HG02884 (cell line): ENCODE measurements around the gene ETDC.
A peak's percentile ranks its signal among the peaks of the same experiment; 100 is the strongest.
"Not testable (repeated sequence)": the region's sequence is repeated elsewhere in the genome, so short reads cannot be mapped to it uniquely, and the experiment has no call there.

ENCODE experiments used
- ATAC-seq: cut with Tn5 transposase; IDR thresholded peaks from one replicate; pipeline ENCODE4 v1.9.1; 2021; ENCODE audit warnings: mild to moderate bottlenecking, moderate library complexity; ENCODE audit not compliant: unreplicated experiment

The ETDC gene

DNA sequence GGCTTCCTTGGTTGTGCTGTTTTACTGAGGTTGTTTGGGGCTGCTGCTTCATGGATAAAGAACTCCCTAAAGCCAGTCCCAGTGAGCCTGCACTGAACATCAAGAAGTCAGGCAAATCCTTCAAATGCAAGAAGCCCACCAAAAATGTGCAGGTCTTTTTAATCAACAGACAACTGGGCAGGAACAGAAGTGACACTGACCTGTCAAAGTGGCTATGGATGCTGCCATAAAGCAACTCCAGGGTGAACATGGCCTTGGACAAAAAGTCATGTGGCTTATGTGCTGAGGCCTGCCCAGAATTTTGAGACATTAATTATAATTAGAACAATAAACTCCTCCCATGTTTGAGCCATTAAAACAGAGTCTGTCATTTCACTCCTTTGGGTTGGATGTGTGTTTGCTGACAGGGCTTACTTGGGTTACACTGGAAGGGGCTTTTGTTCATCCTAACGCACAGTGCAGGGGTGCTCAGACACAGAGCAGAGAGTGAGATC is at the start of gene ETDC:
ETDC (plus strand) TSS at position 51 of the 494 bp plus-strand sequence; CDS start at position 51, 0 bp downstream.
- ATAC-seq: no peak

DNA sequence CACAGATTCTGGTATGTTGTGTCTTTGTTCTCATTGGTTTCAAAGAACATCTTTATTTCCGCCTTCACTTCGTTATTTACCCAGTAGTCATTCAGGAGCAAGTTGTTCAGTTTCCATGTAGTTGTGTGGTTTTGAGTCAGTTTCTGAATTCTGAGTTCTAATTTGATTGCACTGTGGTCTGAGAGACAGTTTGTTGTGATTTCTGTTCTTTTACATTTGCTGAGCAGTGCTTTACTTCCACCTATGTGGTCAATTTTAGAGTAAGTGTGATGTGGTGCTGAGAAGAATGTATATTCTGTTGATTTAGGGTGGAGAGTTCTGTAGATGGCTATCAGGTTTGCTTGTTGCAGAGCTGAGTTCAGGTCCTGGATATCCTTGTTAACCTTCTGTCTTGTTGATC is 48.3 kb upstream of the ETDC start:
- not testable (repeated sequence) for ATAC-seq

DNA sequence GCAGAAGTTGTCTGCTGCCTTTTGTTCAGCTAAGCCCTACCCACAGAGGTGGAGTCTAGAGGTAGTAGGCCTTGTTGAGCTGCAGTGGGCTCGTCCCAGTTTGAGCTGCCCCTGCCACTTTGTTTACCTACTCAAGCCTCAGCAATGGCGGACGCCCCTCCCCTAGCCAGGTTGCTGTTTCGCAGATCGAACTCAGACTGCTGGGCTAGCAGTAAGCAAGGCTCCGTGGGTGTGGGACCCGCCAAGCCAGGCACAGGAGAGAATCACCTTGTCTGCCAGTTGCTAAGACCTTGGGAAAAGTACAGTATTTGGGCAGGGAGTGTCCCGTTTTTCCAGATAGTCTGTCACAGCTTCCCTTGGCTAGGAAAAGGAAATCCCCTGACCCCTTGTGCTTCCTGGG is 45.9 kb upstream of the ETDC start:
- ATAC-seq: not testable (repeated sequence)

DNA sequence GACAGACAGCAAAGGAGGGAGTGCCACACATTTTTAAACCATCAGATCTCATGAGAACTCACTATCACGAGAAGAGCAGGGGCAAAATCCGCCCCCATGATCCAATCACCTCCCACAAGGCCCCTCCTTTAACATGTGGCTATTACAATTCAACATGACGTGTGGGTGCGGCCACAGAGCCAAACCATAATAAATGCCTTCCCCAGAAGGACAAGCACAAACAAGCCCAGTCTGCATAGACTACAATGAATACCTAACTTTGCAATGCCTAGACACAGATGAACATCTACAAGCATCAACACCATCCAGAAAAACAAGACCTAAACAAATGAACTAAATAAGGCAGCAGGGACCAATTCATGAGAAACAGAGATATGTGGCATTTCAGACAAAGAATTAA is 45.1 kb upstream of the ETDC start:
- no peak for ATAC-seq

DNA sequence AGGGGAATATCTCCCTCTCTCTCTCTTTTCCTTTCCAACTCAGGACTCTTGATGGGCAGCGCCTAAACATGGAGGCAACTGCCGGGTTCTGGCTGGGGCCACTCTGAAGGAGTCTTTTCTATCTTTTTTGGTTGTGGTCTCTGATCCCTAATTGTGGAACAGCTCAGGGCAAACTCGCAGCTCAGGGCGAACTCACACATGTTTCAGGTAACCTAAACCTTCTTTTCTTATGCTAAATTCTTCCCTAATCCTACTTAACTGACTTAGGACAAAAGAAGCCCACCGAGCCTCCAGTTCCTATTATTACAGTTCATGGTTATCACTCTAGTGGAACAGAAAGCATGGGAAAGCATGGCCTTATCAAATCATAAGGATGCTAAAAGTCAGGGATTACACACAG is 36.1 kb upstream of the ETDC start:
- no peak for ATAC-seq

DNA sequence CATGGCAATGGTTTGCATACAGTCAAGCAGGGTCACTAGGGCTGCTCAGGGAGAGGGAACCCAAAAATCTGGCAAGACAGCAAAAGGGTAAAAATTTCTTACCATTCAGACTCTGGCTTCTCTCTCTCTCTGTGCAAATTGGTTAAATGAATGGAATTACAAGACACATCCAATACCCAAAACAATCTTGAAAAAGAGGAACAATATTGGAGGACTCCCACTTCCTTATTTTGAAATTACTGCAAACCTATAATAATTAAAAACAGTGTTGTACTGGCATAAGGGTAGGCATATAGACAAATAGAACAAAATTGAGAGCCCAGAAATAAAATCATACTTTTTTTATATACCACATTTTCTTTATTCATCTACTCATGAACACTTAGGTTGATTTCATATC is 33.3 kb upstream of the ETDC start:
- ATAC-seq: no peak

DNA sequence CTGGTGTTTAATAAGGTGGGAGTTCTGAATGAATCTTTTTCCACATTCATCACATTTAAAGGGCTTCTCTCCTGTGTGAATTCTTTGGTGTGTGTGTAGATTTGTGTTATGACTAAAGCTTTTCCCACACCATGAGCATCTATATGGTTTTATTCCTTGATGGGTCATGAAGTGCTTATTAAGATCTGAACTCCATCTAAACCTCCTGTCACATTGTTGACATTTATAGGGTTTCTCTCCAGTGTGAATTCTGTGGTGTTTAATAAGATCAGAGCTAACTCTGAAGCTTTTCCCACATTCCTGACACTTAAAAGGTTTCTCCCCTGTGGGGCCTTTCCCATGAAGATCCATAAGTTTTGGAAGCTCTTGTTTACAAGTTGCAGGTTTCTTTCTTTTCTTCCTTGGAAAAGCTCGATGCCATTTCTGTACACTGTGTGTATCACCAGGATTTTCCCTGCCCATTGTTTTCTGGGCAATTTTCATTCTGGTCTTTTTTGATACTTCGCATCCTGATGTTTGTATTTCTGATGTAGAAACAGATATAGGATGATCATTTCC is 21.9 kb upstream of the ETDC start:
- no peak for ATAC-seq

DNA sequence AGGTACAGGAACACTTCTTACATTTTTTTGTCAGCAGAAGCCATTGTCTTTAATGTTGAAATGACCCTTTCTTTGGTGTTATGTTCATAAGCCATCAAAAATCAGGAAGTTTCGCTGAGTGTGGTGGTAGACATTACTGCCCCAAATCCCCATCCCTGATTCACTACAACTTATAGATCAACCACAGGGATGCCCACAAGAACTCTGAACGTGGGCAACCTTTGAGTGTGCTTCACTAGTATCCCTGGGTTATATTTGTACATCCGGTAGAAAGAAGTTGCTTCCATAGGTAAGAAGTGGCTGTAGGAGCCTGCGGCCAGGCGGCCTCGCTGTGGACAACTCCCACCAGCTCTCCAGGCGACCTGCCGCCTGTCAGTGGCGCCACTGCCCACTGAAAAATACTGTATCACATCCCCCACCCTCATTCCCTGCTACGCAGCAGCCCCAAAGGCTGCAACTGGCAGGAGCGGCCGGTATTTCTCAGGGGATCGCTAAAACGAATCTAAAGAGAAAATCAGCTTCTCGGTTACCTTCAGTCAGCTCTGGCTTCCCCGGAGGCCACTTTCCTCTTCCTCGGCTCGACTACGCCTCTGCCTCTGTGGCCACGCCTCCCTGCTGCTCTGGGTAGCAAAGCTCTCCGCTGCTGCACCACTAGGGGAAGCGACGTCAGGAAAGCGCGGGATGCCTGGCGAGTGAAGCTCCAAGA is 13.9 kb upstream of the ETDC start:
- ATAC-seq: peak; percentile 98

DNA sequence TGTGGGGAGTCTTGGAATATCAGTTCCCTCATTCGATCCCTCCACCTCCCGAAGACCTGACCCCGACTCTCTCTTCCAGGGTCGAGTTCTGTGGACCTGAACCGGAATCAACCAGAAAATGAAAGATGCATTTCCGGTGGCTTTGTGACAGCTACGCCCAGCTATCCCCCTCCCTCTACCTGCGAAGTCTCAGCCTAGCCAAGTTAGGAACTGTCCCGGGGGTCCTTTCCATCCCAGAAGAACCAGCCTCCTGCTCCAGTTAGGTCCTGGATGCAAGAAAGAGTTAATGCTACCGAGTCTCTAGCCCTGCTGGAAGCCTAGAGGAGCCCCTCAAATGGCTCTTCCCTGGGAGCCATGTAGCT is 13.4 kb upstream of the ETDC start:
- ATAC-seq: peak; percentile 56

DNA sequence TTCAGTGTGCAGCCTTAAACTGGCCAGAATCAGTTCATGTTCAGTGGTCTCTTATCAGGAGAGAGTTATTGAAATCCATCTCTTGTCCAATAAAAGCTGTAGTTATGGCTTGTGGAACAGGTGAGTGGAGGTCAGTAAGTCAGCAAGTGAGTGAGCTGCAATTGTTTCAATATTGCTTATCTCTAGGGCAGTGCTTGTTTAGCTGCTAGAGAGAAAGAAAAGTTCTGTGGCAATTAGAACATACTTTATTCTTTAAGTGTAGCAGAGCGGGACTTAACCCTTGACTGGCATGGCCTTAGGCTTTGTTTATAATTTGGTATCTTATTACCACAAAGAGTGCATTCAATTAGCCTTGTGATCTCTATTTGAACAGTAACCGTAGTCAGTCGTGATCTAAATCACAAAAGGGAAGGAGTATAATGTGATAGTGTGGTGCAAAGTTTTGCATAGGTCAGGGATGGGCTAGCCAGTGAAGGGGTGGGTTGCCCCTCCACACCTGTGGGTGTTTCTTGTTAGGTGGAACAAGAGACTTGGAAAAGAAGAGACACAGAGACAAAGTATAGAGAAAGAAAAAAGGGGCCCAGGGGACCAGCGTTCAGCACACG is 6.9 kb upstream of the ETDC start:
- no peak for ATAC-seq

DNA sequence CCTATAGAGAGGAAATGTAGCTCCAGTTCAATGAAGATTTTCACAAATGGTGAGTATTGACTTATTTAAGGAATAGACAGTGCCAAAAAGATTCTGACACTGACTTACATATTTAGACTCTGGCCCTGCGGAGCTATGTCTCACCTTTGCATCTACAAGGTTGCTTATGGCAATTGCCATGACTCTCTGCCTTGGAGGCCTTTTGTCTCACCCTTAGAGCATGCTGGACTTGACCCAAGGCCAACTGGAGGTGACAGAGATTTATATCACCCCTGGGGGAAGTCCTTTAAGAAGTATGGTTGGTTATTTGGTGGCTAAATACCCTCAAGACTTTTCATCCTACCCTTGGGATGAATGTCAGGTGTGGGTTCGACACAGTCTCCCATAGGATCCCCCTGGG is 4.5 kb upstream of the ETDC start:
- no peak for ATAC-seq

DNA sequence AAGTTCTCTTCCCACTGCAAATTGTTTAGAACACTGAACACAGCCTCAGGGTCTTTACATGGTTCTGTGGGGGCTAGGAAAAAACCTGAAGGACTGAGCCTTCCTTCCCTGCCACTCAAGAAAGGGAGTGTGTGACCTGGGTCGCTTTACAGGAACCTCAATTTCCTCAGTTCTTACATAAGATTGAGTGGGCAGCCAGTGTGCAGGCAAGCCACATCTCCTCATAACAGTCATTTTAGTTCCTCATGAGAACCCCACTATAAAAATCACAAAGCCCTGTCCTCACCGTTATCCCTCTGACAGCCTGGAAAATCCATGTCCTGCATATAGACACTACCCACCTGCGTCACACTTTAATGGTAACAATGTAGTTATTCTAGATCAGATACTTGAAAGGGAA is 2.1 kb upstream of the ETDC start:
- ATAC-seq: no peak

DNA sequence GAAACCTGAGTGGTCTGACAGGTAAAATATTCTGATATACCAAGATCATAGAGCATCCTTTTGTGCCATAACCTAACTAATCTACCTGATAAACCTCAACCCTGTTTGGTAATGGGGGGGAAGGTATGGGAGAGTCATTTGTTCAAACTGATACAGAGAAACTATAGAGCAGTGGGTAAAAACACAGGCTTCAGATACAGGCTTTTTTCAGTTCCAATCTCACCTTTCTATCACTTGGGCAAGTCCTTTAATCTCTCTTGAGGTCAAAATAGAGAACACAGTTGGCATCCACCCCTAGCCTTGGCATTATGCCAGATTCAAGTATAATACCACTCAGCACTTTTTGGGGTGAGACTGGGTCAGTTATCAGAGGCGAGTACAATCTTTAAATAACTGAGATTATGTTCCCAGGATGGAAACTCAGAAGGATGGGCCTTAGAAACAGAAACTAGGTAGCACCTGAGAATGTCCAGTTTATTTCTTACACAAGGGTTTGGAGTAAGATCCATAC is 880 bp upstream of the ETDC start:
- no peak for ATAC-seq

DNA sequence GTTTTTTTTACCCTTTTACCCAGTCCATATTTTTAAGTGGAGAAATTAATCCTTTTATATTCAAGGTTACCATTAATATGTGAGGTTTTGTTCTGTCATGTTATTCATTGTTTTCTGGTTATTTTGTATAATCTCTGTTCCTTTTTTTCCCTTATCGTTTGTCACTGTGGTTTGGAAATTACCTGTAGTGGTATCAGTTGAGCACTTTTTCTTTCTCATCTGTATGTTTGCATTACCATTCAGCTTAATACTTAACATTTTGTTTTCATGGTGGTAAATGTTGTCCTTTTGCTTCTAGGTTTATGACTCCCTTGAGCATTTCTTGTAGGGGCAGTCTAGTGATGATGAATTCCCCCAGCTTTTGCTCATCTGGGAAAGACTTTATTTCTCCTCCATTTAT is 6.6 kb downstream of the ETDC start:
- no peak for ATAC-seq

DNA sequence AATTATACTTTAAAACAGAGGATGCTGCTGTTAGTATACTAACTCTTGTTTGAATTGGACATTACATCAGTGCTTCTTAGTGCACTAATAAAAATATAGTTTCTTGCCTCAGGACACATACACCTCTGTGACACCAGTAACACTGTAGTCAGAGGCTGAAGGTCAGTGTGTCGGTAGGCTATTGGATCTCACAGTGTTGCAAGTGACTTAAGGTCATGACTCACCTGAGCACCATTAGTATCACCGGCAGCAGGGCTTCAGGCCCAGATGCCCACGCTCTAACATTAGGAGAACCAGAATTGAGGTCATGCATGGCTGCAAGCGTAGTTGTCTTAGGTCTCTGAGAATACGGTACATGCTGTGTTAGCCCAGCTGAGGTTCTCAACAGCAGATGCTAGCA is 15.2 kb downstream of the ETDC start:
- no peak for ATAC-seq

DNA sequence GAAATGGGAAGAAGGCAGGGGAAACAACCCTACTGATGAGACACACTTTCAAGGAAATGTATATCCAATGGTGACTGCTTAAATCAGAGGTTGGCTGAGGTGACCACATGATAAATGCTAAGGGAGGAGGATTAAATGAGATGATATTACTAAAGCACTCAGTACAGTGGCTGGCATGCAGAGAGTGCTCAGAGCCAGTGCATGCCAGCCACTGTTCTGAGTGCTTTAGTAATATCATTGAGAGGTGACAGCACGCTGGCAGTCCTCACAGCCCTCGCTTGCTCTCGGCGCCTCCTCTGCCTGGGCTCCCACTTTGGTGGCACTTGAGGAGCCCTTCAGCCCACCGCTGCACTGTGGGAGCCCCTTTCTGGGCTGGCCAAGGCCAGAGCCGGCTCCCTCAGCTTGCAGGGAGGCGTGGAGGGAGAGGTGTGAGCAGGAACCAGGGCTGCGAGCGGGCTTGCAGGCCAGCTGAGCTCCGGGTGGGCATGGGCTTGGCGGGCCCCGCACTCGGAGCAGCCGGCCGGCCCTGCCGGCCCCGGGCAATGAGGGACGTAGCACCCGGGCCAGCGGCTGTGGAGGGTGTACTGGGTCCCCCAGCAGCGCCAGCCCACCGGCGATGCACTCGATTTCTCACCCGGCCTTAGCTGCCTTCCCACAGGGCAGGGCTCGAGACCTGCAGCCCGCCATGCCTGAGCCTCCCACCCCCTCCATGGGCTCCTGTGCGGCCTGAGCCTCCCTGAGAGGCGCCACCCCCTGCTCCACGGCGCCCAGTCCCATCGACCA is 15.9 kb downstream of the ETDC start:
- not testable (repeated sequence) for ATAC-seq

DNA sequence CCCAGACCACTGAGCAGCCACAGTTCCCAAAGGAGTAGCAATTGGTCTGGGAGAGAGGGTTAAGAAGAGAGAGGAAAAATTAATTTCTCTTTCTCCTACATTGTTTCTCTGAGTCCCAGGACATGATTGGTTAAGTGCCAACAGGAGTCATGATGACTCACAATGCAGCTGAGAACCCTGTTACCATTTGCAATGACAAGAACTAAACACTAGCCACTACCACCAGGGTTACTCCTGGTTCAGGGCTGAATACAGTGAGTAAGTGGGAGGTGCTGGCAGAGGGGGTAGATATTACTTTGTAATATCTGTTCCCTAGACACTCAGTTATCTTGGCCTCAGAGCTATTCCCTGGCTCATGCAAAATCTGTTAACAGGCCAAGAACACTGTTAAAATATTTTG is 18.0 kb downstream of the ETDC start:
- no peak for ATAC-seq

DNA sequence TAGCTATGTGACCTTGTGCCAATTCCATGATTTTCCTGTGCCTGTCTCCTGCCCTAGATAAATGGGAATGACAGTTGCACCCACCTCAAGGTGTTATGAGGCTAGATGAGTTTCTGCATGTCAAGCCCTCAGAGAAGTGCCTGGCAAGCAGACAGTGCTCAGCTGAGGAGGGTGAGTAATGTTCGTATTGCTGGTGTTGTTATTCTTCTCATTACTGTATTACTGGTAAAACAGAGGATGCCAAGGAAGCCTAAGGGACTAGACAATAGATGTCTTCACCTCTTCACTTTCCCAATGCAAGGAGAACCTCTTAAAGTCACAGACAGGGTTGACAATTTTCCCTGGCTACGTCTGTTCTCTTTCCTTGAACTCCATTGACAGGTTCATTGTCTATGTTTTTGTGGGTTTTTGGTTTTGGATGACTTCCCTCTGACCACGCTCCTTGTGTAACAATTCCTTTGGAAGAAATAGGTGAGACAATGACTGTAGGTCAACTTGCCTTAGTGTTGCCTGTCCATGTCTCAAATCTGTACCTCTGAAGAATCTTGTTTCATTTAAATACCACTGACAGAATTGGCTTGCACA is 19.2 kb downstream of the ETDC start:
- no peak for ATAC-seq

DNA sequence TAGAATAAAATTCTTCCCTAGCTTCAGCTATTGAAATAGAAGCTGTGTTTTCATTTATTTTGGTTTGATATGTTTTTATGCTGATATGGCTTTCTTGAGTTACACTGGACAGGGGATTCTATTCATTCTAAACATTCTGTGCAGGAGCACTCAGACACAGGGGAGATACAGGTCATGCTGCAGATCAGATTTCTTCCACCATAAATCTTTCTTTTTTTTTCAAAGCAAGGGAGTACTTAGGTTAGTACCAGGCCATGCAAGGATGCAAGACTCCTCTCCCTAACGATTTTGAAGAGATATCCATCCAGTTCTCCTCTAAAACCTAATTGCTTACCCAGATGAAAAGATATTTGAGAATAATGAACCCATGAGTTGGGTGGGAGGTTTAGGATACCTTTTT is 21.4 kb downstream of the ETDC start:
- ATAC-seq: no peak

DNA sequence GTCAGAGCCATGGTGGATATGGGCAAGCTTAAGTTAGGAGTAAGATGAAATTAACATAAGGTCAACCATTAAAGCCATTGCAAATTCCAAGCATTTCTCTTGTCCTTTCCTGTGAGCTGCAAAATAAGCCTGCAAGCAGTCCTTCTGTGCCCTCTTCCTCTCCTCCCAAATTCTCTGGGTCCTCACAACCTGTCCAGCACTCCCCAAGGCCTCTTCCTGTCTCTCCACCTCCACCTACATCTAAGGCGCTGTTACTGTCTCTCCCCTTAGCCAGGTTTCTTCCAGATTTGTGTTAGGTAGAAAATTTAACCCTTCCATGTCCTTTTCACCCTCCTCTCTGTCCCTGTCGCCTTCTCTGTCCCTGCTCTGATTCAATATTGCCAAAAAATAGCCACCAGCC is 22.2 kb downstream of the ETDC start:
- no peak for ATAC-seq

DNA sequence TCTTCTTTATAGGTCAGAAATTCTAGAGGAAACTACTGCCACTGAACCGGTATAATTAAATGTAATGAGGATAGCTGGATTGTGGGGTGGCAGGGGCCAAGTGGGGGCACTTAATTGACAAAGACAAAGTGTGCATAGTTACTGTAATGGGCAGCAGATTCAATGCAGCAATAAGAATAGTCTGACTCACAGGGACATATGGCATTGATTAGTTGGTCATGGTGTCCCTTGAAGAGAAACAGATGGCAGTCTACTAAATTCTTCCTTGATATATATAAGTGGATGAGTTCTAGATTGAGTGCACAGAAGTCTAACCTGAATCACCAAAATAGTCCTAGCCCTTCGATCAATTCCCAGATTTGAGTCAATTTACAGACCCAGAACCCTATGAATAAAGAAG is 31.6 kb downstream of the ETDC start:
- no peak for ATAC-seq
